Lung (tissue), 12 donors: ENCODE data around the gene SERPINB4. TPM values are rescaled to one million over a fixed set of nuclear protein-coding genes. Genes with fewer than 3 reads are reported as not detected.
A peak's percentile ranks its signal among the peaks of the same experiment; 100 is the strongest.

Experiments used
- ATAC-seq: fragments of 200-7000 bp; cut with Tn5 transposase; one replicate; pipeline ENCODE4 v1.9.1; 2020; ENCODE audit warnings: moderate number of reproducible peaks; ENCODE audit not compliant: insufficient read depth, low FRiP score
- DNase-seq, 3 donors: peaks; one replicate each; pipeline ENCODE4 v3.0.0-alpha.2; 2013 to 2017
- H3K27ac ChIP-seq, 2 donors: one replicate each; pipeline ENCODE4 v1.5.1; 2013; ENCODE audit warnings: mild to moderate bottlenecking in 2 of 2, moderate library complexity in 2 of 2, control low read depth in 1 of 2, inconsistent platforms in 1 of 2, low read depth in 1 of 2, low read length in 1 of 2
- H3K27me3 ChIP-seq, 3 donors: one replicate each; pipeline ENCODE4 v1.5.1; 2013; ENCODE audit warnings: low read length in 2 of 3; ENCODE audit not compliant: control insufficient read depth in 3 of 3, insufficient read depth in 3 of 3
- H3K36me3 ChIP-seq, 4 donors: one replicate each; pipeline ENCODE4 v1.5.1; 2013; ENCODE audit warnings: low read length in 4 of 4, mild to moderate bottlenecking in 1 of 4, moderate library complexity in 1 of 4; ENCODE audit not compliant: control insufficient read depth in 4 of 4, insufficient read depth in 4 of 4
- H3K4me1 ChIP-seq, 5 donors: one replicate each; pipeline ENCODE4 v1.5.1; 2013; ENCODE audit warnings: low read length in 5 of 5, mild to moderate bottlenecking in 2 of 5, moderate library complexity in 1 of 5; ENCODE audit not compliant: control insufficient read depth in 5 of 5, insufficient read depth in 5 of 5
- H3K4me3 ChIP-seq: one replicate; pipeline ENCODE4 v1.5.1; 2013; ENCODE audit warnings: mild to moderate bottlenecking, control low read depth, moderate library complexity
- H3K9ac ChIP-seq, 2 donors: one replicate each; pipeline ENCODE4 v1.5.1; 2013; ENCODE audit warnings: low read length in 2 of 2, control low read depth in 1 of 2; ENCODE audit not compliant: insufficient read depth in 1 of 2
- H3K9me3 ChIP-seq, 4 donors: one replicate each; pipeline ENCODE4 v1.5.1; 2013; ENCODE audit warnings: low read length in 3 of 4, mild to moderate bottlenecking in 1 of 4, moderate library complexity in 1 of 4; ENCODE audit not compliant: control insufficient read depth in 4 of 4, insufficient read depth in 3 of 4
- WGBS, 2 donors: extraction: QIAGEN DNeasy Blood & Tissue Kit; methylation state at CpG; one replicate each; pipeline ENCODE4 v1.1.7; 2013; 5-methylcytosine and 5-hydroxymethylcytosine counted together
- polyA plus RNA-seq, 2 donors: library from polyadenylated mRNA; stranded (reverse); fragments of 200-250 nt; gene quantifications; one replicate each; pipeline ENCODE4 v1.2.1, GENCODE V29; 2013
- total RNA-seq, 2 donors: library from RNA; depleted of rRNA in 1 of 2; stranded (reverse); fragments of >200 nt in 1 of 2; gene quantifications; one replicate each; pipeline ENCODE4 v1.2.1, GENCODE V29; 2014 to 2021
- TF ChIP-seq, protein P1 (sequence below): IDR thresholded peaks from 2 replicates; pipeline ENCODE4 v1.5.1; 2012; ENCODE audit warnings: mild to moderate bottlenecking; ENCODE audit errors: control extremely low read depth, extremely low read depth
- donor health status: control.
- donor health status: control.
- donor health status: Bipolar disorder and iron deficiency.
- donor health status: healthy.
- donor health status: DM: yes; HTN: yes; CAD: no.

The SERPINB4 gene
- total and polyA plus RNA-seq, 4 donors, result 0.34 to 17.4 (median 1.0) TPM; not detected in 1

- no peak overlapping the region for H3K9ac ChIP-seq
- no peak overlapping the region for H3K27ac ChIP-seq
- 76 to 79% methylated on average over 5 of the region's 5 CpGs for WGBS, 2 donors
- no peaks in the 10 kb centered on the region for H3K4me1 ChIP-seq
- TF ChIP-seq, protein P1, sequence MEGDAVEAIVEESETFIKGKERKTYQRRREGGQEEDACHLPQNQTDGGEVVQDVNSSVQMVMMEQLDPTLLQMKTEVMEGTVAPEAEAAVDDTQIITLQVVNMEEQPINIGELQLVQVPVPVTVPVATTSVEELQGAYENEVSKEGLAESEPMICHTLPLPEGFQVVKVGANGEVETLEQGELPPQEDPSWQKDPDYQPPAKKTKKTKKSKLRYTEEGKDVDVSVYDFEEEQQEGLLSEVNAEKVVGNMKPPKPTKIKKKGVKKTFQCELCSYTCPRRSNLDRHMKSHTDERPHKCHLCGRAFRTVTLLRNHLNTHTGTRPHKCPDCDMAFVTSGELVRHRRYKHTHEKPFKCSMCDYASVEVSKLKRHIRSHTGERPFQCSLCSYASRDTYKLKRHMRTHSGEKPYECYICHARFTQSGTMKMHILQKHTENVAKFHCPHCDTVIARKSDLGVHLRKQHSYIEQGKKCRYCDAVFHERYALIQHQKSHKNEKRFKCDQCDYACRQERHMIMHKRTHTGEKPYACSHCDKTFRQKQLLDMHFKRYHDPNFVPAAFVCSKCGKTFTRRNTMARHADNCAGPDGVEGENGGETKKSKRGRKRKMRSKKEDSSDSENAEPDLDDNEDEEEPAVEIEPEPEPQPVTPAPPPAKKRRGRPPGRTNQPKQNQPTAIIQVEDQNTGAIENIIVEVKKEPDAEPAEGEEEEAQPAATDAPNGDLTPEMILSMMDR, result no peak
- H3K36me3 ChIP-seq, result no peaks in the 10 kb centered on the region
- H3K9me3 ChIP-seq, result peaks cover 0 to 6% (median 0%) of the 10 kb centered on the region in 4 donors
- no peak for DNase-seq
- ATAC-seq, result no peak
- no peaks in the 10 kb centered on the region for H3K27me3 ChIP-seq
- no peak overlapping the region for H3K4me3 ChIP-seq
Observed at GRCh38 chr18:63683890-63684289, 39.8 kb upstream of the SERPINB4 start.

DNA sequence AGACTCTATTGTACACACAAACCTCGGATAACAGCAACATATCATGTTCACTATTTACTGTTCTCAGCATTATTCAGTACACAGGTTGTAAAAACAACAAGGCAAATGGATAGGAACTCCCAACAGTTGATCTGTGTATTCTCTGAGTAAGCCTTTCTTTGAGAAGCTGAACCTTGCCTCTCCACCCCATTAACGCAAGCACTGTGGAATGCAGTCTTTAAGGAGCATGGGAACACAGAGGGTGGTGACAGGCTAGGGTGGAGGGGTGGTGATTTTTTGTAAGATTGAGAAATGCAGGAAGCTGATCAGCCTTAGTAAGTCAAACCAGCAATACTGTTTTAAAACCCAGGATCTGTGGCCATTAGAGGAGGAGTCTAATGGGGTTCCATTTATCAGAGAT lies 39.1 kb upstream of the SERPINB4 start:
- ATAC-seq, result peak; percentile 75
- DNase-seq, result peak; percentile 12 to 50 (median 24)
- no peaks in the 10 kb centered on the region for H3K36me3 ChIP-seq
- H3K27ac ChIP-seq, result no peak overlapping the region
- no peaks in the 10 kb centered on the region for H3K27me3 ChIP-seq
- no peak overlapping the region for H3K4me3 ChIP-seq
- no peaks in the 10 kb centered on the region for H3K4me1 ChIP-seq
- H3K9me3 ChIP-seq, result peaks cover 0 to 6% (median 0%) of the 10 kb centered on the region in 4 donors
- TF ChIP-seq, protein P1, result no peak
- no peak overlapping the region for H3K9ac ChIP-seq
- WGBS, 2 donors, result 42 to 46% methylated on average over 2 of the region's 2 CpGs

DNA sequence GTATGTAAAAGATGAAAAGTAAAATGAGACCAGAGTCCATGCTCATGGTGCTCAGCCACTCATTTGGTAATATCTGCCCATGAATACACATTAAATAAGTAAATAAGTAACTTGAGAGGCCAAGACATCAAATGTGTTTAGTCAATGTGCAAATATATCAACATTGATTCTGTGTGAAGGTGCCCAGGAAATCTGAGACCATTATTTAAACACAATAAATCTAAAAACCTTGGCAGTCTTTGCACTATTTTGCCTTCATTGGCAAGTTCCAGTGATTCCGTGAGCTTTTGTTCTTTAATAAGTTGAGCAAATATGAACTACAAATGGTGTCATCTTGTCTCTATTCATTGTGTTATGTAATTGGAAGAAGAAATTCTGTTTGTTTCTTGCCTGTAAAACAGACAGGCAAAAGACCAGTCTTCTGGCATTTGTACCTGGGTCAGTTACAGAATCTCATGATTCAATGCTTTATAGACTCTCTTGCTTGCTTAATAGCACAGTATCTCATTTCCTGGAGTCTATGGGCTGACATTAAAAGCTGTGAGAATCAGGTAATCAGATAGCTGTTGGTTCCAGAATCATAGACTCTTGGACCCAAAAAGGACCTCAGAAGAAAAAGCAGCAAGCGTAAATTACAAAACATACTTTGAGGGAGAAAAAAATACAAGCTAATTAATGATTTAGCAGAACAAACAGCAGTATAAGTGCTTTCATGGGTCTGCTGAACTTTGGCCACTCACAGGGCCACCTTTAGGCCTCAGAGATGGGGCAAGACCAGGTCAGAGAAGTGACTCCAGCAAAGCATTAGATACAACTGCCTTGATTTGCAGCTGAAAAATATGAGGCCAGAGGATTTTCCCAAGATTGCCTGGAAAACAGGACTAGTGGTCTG lies 37.6 kb upstream of the SERPINB4 start:
- Histone ChIP-seq H3K4me3 (no peak overlapping the region), H3K27me3 (no peaks in the 10 kb centered on the region), H3K36me3 (no peaks in the 10 kb centered on the region), H3K27ac (no peak overlapping the region), H3K9ac (no peak overlapping the region), H3K9me3 (no peaks in the 10 kb centered on the region), H3K4me1 (no peaks in the 10 kb centered on the region)
- 89 to 97% methylated on average over 2 of the region's 2 CpGs for WGBS, 2 donors
- TF ChIP-seq, protein P1, result no peak
- no peak for DNase-seq
- no peak for ATAC-seq
